NCI-H460 (cell line): ENCODE results near the gene TBC1D20. TPM values are rescaled to one million over a fixed set of nuclear protein-coding genes. Genes with fewer than 3 reads are reported as not detected.

ENCODE experiments used
- small RNA-seq, 2 experiments: library from RNA; depleted of rRNA; stranded (forward); fragments of <200 nt; gene quantifications; one replicate each; pipeline ENCODE3, GENCODE V24; 2014
- total RNA-seq: library from RNA; depleted of rRNA; stranded (reverse); fragments of >200 nt; shearing (Covaris generic); gene quantifications from 2 replicates; pipeline ENCODE4 v1.2.3, GENCODE V29; 2014; rRNA removed

TBC1D20 gene
- total RNA-seq, 1 experiment from 2014 or later = 27.5 TPM

Small RNA genes within 50 kb of the gene (small RNA-seq; reads per million reads assigned to genes)
- 0 reads per million in 2 experiments for gene RF00019

Other genes with a start within 250 kb of the TBC1D20 start
- gene DEFB129, start 235.3 kb downstream of the TBC1D20 start, total RNA-seq = not detected in 2 replicates
- gene DEFB132, start 204.8 kb downstream of the TBC1D20 start, total RNA-seq = not detected in 2 replicates
- gene C20orf96, start 171.8 kb downstream of the TBC1D20 start, total RNA-seq = 1.0 and 3.4 TPM in 2 replicates
- gene ZCCHC3, start 165.0 kb downstream of the TBC1D20 start, total RNA-seq = 18.8 and 20.9 TPM in 2 replicates
- gene SOX12, start 137.0 kb downstream of the TBC1D20 start, total RNA-seq = 11.0 and 11.1 TPM in 2 replicates
- 16.3 and 26.4 TPM in 2 replicates for gene NRSN2, start 115.4 kb downstream of the TBC1D20 start, total RNA-seq
- 433 and 534 TPM in 2 replicates for gene TRIB3, start 81.8 kb downstream of the TBC1D20 start, total RNA-seq
- 211 and 227 TPM in 2 replicates for gene RBCK1, start 54.2 kb downstream of the TBC1D20 start, total RNA-seq
- gene CSNK2A1, start 81.3 kb upstream of the TBC1D20 start, total RNA-seq = 108 and 124 TPM in 2 replicates
- 0.32 TPM in 1 of 2 replicates, not detected in the other for gene TCF15, start 147.8 kb upstream of the TBC1D20 start, total RNA-seq
- 811 and 839 TPM in 2 replicates for gene SRXN1, start 190.7 kb upstream of the TBC1D20 start, total RNA-seq
- gene SCRT2, start 213.3 kb upstream of the TBC1D20 start, total RNA-seq = not detected in 2 replicates